GM04504 (cell line): ENCODE results near the gene NAGLU.
"Not testable (repeated sequence)": the region's sequence is repeated elsewhere in the genome, so short reads cannot be mapped to it uniquely, and the experiment has no call there.

Experiments
- DNase-seq: peaks from one replicate; pipeline ENCODE4 v3.0.0-alpha.2; 2012; ENCODE audit warnings: low read depth

The NAGLU gene

DNA sequence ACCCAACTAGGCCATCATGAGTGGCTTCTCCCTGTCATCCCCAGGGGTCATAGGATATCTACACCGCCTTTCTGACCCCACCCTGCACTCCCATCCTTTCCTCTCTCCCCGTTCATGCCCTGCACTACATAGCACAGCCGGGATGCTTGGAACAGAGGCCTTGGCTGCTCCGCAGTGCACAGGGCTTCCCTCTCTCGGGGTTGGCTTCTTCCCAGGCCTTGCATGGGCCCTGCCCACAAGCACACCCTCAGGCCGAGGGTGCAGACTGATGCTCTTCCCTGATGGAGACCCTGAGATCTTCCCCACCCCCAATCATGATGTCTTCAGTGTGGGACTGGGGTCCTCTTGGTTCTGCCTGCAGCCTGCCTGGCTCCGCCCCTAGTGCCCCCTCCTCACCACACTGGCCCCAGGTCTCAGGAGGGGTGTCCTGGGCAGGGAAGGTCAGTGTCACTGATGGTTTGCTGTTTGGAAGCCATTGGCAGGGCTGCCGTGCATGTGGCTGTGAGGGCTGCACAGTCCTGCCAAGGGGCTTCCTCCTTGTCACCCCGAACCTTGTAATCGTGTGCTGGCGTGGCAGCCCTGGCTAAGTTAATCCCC lies 14.3 kb upstream of the NAGLU start:
- DNase-seq, result no peak

DNA sequence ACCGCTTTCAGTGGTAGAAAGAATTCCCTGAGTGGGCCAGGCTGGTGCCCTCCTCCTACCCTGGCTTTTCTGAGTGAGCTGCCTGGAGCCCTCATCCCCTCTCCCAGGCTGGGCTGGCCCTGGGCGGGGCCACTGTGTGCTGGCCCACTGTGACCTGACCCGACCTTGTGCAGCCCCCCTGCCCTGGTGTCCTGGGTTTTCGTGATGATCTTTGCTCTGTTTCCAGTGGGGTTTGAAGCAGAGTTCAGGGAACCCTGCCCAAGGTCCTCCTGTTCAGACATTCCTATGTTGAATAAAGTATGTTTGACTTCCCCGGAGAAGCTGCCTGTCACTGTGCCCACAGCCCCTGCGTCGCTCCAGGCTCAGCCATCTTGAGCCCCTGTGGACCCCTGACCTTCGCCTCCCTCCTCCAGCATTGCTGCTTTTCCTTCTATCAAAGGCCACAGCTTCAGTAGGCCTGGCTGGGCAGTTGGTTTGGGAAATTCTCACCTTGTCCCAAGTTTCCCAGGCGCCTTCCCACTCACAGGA lies 13.7 kb upstream of the NAGLU start:
- DNase-seq, result no peak

DNA sequence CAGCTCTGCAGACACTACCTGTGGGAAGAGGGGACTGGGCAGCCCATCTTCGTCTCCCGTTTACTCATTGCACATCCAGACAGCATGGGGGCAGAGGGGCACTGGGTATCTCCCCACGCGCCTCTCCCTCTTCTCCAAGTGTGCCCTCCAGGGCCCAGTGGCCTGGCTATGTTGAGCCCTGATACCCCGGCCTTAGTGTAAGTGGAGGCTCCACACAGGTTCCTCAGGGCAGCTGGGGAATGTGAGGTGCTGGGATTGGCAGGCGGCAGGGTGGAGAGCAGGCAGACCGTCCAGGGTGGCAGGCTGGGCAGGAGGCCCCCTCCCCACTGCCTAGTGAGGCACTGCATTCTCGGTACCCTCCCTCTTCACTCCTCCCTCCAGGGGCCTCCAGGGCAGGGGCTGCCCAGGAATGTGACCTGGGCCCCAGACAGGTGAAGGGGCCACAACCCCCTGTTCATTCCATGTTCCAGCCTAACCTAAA lies 13.2 kb upstream of the NAGLU start:
- no peak for DNase-seq

DNA sequence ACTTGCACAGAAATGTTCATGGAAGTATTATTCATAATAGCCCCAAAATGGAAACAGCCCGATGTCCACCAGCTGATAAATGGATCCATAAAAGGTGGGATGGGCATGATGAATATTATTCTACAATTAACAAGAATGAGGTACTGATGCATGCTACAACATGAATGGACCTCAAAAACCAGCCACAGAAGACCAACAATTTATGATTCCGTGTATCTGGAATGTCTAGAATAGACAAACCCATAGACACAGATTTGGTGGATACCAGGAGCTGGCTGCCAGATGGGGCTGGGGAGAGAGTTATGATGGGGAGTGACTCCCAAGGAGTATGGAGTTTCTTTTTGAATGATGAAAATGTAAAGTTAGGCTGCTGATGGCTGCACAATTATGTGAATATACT lies 10.8 kb upstream of the NAGLU start:
- peak; percentile 51 for DNase-seq

- DNase-seq, result no peak
Measured at GRCh38 chr17:42526031-42526444, 10.0 kb upstream of the NAGLU start.

- no peak for DNase-seq
Measured at GRCh38 chr17:42527932-42528331, 8.1 kb upstream of the NAGLU start.

- DNase-seq, result no peak
Measured at GRCh38 chr17:42529061-42529460, 7.0 kb upstream of the NAGLU start.

DNA sequence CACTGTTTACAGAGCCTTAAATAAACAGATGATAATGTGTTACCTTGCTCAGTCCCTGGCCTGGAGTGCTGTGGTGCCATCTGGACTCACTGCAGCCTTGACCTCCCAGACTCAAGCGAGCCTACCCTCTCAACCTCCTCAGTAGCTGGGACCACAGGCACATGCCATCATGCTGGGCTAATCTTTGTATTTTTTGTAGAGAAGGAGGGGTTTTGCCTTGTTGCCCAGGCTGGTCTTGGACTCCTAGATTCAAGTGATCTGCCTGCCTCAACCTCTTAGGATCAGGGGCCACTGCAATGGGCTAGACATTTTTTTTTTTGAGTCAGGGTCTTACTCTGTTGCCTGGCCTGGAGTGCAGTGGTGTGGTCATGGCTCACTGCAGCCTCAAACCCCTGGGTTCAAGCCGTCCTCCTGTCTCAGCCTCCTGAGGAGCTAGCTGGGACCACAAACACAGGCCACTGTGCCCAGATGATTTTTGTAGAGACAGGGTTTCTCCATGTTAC lies 5.0 kb upstream of the NAGLU start:
- DNase-seq, result no peak

- DNase-seq, result no peak
Measured at GRCh38 chr17:42531455-42532354, 4.3 kb upstream of the NAGLU start.

DNA sequence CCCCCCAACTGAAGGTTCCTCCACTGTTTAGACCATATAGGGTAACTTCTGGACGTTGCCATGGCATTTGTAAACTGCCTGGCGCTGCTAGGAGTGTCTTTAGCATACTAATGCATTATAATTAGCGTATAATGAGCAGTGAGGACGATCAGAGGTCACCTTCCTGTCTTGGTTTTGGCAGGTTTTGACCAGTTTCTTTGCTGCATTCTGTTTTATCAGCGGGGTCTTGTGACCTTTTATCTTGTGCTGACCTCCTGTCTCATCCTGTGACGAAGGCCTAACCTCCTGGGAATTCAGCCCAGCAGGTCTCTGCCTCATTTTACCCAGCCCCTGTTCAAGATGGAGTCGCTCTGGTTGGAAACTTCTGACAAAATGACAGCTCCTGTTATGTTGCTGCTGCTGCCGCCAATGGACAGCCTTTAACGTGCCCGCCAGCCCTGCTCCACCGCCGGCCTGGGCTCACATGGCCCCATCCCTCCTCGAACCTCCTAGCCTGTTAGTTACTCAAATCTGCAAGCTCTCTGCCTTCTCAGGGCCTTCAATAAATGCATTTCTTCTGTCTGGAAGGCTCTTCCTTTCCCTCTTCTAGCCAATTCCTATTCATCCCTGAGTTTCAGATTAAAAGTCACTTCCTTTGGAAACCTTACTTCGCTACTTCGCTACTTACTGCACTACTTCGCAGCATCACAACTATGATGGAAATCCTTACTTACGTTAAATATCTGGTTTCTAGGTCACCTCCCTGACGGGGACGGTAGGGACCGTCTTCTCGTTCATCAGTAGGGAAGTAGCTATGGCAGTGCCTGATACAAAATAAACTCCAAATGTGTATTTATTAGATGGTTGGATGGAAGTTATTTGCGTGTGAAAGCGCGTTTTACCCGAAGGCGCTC lies 640 bp upstream of the NAGLU start:
- DNase-seq, result no peak

- DNase-seq, result peak; percentile 52
Measured at GRCh38 chr17:42536372-42537155, 523 bp downstream of the NAGLU start.

DNA sequence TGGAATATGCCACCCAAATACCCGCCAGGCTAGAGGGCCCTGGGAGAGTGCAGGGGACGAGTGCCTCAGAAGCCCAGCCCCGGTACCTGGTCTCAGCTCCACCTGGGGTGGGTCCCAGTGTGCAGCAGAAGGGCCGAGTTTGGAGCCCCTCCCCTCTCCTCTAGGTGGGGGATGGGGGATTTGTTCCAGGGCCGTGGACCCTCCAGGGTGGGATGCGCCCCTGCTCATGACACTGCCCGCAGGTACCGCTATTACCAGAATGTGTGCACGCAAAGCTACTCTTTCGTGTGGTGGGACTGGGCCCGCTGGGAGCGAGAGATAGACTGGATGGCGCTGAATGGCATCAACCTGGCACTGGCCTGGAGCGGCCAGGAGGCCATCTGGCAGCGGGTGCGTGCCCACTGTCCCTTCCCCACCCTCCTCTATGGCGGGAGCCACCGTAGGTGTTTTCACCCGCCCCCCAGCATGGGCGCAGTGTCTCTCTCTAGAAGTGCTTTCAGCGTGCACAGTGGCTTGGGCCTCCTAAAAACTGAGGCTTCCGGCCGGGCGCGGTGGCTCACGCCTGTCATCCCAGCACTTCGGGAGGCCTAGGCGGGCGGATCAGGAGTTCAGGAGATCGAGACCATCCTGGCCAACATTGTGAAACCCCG lies 1.2 kb downstream of the NAGLU start:
- no peak for DNase-seq

DNA sequence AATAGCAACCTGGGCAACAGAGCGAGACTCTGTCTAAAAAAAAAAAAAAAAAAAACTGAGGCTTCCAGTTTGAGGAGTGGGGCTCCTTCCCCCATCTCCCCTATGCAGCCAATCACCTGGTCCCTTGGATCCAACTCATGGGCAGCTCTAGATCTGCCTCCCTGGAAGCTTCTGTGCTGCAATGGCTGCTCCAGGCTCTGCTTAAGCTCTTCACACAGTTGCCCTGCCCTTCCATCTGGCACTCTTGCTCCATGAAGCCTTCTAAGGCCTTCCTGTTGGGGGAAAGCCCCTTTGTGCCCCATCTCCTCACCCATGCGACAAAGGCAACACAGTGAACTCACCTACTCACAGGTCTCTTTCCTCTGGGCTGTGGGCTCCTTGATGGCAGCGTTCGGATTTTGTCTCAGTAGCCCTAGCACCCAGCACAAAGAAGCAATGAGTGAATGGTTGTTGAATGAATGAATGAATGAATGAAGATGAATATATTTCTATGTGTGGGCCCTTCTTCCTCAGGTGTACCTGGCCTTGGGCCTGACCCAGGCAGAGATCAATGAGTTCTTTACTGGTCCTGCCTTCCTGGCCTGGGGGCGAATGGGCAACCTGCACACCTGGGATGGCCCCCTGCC lies 1.9 kb downstream of the NAGLU start:
- no peak for DNase-seq

GRCh38 chr17:42538482-42538881 lies 2.4 kb downstream of the NAGLU start:
- no peak for DNase-seq

DNA sequence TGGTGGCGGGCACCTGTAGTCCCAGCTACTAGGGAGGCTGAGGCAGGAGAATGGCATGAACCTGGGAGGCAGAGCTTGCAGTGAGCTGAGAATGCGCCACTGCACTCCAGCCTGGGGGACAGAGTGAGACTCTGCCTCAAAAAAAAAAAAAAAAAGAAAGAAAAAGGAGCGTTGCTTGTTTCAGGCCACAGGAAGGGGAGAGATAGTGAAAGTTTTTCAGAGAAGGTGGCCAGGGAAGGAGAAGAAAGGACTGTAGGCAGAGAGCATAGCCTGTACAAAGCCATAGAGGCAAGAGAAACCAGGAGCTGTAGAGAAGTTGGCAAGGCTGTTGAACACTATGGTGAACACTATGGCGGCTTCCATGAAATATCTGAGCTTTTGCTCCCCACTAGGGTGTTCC lies 4.5 kb downstream of the NAGLU start:
- DNase-seq, result not testable (repeated sequence)

DNA sequence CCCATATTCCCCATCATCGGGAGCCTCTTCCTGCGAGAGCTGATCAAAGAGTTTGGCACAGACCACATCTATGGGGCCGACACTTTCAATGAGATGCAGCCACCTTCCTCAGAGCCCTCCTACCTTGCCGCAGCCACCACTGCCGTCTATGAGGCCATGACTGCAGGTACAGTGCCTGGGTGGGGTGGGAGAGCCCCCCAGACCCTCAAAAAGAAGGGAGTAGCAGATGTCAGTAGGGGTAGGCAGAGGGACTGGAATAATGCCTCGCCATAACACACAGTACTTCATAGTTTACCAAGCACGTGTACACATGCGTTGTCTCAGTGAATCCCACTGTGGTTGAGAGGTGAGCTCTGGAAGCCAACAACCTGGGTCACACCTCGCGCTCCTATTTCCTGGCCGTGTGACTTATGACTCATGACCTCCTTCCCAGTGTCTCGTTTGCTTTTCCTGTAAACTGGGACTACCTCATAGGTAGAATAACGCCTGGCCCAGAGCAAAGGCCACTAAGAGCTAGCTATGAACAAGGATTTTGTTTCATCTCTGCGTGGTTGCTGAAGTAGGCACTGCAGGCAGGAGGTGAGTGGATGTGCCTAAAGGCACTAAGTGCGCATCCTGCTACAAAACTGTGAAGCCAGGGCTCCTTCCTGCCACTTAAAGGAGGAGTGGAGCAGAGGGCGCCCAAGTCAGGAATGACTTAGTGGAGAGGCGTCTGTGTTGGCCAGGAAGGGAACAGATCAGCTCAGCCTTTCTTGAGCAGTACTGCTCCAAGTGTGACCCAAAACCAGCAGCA lies 5.2 kb downstream of the NAGLU start:
- DNase-seq, result no peak

DNA sequence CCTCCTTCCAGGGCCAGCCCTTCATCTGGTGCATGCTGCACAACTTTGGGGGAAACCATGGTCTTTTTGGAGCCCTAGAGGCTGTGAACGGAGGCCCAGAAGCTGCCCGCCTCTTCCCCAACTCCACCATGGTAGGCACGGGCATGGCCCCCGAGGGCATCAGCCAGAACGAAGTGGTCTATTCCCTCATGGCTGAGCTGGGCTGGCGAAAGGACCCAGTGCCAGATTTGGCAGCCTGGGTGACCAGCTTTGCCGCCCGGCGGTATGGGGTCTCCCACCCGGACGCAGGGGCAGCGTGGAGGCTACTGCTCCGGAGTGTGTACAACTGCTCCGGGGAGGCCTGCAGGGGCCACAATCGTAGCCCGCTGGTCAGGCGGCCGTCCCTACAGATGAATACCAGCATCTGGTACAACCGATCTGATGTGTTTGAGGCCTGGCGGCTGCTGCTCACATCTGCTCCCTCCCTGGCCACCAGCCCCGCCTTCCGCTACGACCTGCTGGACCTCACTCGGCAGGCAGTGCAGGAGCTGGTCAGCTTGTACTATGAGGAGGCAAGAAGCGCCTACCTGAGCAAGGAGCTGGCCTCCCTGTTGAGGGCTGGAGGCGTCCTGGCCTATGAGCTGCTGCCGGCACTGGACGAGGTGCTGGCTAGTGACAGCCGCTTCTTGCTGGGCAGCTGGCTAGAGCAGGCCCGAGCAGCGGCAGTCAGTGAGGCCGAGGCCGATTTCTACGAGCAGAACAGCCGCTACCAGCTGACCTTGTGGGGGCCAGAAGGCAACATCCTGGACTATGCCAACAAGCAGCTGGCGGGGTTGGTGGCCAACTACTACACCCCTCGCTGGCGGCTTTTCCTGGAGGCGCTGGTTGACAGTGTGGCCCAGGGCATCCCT lies 7.4 kb downstream of the NAGLU start:
- no peak for DNase-seq

GRCh38 chr17:42544874-42545283 lies 8.8 kb downstream of the NAGLU start:
- no peak for DNase-seq
